BLaER1 (cell line): ENCODE results near the gene TUNAR.

Source experiments
- H3K27ac ChIP-seq: shearing (Covaris generic); formaldehyde crosslinking; 2 replicates; pipeline ENCODE4 v1.8.1; 2022
- H3K27me3 ChIP-seq: shearing (Covaris generic); formaldehyde crosslinking; 2 replicates; pipeline ENCODE4 v1.8.1; 2022
- H3K36me3 ChIP-seq: shearing (Covaris generic); formaldehyde crosslinking; 2 replicates; pipeline ENCODE4 v1.8.1; 2022
- H3K4me1 ChIP-seq: shearing (Covaris generic); formaldehyde crosslinking; 2 replicates; pipeline ENCODE4 v1.8.1; 2022
- H3K4me2 ChIP-seq: shearing (Covaris generic); formaldehyde crosslinking; 2 replicates; pipeline ENCODE4 v1.8.1; 2022
- H3K4me3 ChIP-seq: shearing (Covaris generic); formaldehyde crosslinking; 2 replicates; pipeline ENCODE4 v1.8.1; 2022
- H3K9ac ChIP-seq: shearing (Covaris generic); formaldehyde crosslinking; 2 replicates; pipeline ENCODE4 v1.8.1; 2022
- H3K9me3 ChIP-seq: shearing (Covaris generic); formaldehyde crosslinking; 2 replicates; pipeline ENCODE4 v1.8.1; 2022
- H4K20me1 ChIP-seq: shearing (Covaris generic); formaldehyde crosslinking; 2 replicates; pipeline ENCODE4 v1.8.1; 2022
- Cebpa-rat ChIP-seq: shearing (Covaris generic); IDR thresholded peaks from 2 replicates; pipeline ENCODE4 v1.8.1; 2022

Gene TUNAR

DNA sequence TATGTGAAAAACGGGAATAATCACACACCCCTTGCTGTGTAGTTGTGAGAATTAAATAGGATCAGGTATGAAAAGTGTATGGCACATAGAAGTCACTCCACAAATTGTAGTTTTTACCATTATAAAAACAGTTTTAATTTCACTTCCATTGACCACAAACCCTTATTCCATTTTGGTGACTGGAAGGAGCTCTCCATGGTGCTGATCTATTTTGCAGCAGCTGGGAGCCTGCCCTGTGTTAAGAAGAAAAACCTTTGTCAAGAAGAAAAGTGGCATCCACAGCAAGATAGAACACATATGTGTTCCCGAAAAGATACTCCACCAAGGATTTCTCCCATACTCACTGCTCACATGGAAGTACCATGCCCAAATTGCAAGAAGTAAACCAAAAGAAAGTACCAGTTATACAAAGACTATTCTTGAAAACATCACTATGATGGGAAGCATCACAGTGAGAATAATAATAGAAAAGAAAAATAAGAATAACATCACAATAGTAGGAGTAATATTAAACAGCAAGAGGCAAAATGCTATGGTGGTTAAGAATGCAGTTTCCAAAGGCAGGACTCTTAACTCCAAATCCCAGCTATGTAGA, 58.7 kb downstream of the TUNAR start:
- Histone ChIP-seq H3K27me3 (no peaks in the 10 kb centered on the region), H3K4me1 (no peaks in the 10 kb centered on the region)
- no peak for TF ChIP-seq Cebpa-rat

DNA sequence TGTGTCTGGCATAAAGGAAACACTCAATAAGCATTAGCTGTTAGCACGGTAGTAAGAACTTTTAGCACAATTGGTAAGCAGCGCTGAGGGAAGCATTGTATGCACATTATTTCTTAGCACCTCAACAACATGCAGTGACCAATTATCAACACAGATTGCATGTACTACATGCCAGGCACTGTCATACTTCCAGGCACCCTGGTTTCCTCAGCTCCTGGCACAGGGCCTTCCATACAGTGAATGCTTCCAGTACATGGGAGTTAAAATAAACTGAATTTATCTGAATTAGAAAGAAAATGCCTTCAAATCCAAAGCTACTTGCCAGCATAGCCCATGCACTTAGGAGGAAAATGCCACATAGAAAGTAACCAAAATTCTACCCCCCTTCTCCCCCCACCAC, 59.4 kb downstream of the TUNAR start:
- Histone ChIP-seq H3K36me3 (no peaks in the 10 kb centered on the region), H3K27me3 (no peaks in the 10 kb centered on the region), H3K9ac (no peak overlapping the region), H3K4me2 (no peak overlapping the region), H4K20me1 (no peaks in the 10 kb centered on the region), H3K9me3 (no peaks in the 10 kb centered on the region), H3K27ac (no peak overlapping the region), H3K4me3 (no peak overlapping the region), H3K4me1 (no peaks in the 10 kb centered on the region)
- no peak for TF ChIP-seq Cebpa-rat

More for the DNA sequence above, 58.7 kb downstream of the TUNAR start:
- H3K4me3 ChIP-seq = no peak overlapping the region
- no peak overlapping the region for H3K9ac ChIP-seq
- no peaks in the 10 kb centered on the region for H3K9me3 ChIP-seq
- H3K4me2 ChIP-seq = no peak overlapping the region
- H4K20me1 ChIP-seq = no peaks in the 10 kb centered on the region
- no peaks in the 10 kb centered on the region for H3K36me3 ChIP-seq
- H3K27ac ChIP-seq = no peak overlapping the region

DNA sequence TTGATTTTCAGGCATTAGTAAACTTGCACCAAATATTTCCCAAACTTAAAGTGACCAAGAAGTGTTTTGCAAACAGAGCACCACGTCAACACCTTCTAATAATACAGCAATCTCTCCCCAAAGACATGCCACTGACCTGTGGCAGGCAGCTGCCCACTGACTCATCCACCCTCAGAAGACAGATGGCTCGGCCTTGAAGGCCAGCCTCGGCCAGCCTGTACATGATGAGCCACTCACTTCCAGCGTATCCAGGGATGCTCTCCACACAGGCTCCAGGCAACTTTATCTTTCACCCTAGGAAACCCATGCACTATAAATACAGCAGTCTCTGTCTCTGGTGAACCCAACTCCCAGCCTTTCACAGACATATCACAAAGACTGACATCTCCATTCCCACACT, 62.7 kb downstream of the TUNAR start:
- H3K27me3 ChIP-seq = no peaks in the 10 kb centered on the region
- no peak overlapping the region for H3K4me3 ChIP-seq
- H3K9ac ChIP-seq = no peak overlapping the region
- no peak overlapping the region for H3K27ac ChIP-seq
- peaks cover 23% of the 10 kb centered on the region for H3K9me3 ChIP-seq
- no peak for TF ChIP-seq Cebpa-rat
- no peaks in the 10 kb centered on the region for H4K20me1 ChIP-seq
- H3K36me3 ChIP-seq = no peaks in the 10 kb centered on the region
- H3K4me1 ChIP-seq = no peaks in the 10 kb centered on the region
- no peak overlapping the region for H3K4me2 ChIP-seq

DNA sequence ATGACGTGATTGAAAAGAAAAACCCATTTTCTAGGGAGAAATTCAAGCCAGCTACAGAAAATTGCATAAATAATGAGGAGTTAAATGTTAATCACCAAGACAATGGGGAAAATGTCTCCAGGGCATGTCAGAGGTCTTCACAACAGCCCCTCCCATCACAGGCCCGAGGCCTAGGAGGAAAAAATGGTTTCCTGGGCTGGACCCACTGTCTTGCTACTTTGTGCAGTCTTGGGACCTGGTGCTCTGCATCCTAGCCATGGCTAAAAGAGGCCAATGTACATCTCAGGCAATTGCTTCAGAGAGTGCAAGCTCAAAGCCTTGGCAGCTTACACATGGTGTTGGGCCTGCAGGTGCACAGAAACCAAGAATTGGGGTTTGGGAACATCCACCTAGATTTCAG, 65.3 kb downstream of the TUNAR start:
- no peaks in the 10 kb centered on the region for H4K20me1 ChIP-seq
- no peaks in the 10 kb centered on the region for H3K27me3 ChIP-seq
- H3K4me2 ChIP-seq = no peak overlapping the region
- H3K9me3 ChIP-seq = peaks cover 23% of the 10 kb centered on the region
- no peak for TF ChIP-seq Cebpa-rat
- no peak overlapping the region for H3K4me3 ChIP-seq
- H3K4me1 ChIP-seq = no peaks in the 10 kb centered on the region
- H3K27ac ChIP-seq = no peak overlapping the region
- H3K36me3 ChIP-seq = no peaks in the 10 kb centered on the region
- no peak overlapping the region for H3K9ac ChIP-seq

DNA sequence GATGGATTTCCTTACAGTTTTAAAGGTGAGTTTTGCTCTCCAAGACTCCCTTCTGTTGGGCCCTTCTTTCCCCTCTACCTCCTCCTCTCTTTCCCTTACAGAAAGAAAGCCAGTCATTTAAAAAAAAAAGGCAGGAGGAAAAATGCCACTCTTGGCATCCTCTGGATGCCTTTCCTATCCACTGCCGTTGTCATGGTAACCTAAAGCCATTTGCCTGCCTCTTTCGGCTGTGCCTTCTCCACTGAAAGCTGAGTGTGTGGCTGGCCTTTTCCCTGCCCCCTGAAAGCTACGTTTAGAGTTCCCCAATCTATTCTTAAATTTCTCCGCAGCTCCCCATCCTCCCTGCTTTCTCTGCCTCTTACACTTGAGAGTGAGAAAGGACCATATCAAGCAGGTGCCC, 67.1 kb downstream of the TUNAR start:
- H3K9ac ChIP-seq = no peak overlapping the region
- H3K4me3 ChIP-seq = no peak overlapping the region
- H3K27ac ChIP-seq = no peak overlapping the region
- H3K27me3 ChIP-seq = no peaks in the 10 kb centered on the region
- TF ChIP-seq Cebpa-rat = no peak
- H3K36me3 ChIP-seq = no peaks in the 10 kb centered on the region
- H3K4me1 ChIP-seq = no peaks in the 10 kb centered on the region
- no peak overlapping the region for H3K4me2 ChIP-seq
- H4K20me1 ChIP-seq = no peaks in the 10 kb centered on the region
- H3K9me3 ChIP-seq = peaks cover 23% of the 10 kb centered on the region

DNA sequence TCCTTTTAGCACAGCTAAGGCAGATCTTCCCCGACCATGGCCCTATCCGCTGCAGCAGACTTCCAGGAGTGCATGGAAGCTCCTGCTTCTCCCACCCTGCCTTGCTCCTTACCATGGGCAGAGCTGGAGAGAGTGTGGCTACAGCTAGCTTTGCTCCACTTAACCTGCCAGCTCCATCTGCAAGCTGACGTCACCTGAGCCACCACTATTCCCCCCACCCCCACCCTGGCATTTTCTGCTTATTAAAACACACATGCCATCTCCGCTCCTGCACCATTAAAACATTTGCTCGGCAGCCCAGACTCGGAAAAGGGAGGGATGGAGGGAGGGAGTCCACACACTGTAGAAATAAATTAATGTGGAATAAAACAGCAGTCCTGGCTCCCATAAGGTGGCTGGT, 67.8 kb downstream of the TUNAR start:
- H3K4me1 ChIP-seq = no peaks in the 10 kb centered on the region
- no peak overlapping the region for H3K4me2 ChIP-seq
- no peak overlapping the region for H3K9ac ChIP-seq
- no peaks in the 10 kb centered on the region for H3K36me3 ChIP-seq
- H3K4me3 ChIP-seq = no peak overlapping the region
- H3K27me3 ChIP-seq = no peaks in the 10 kb centered on the region
- H4K20me1 ChIP-seq = no peaks in the 10 kb centered on the region
- no peak for TF ChIP-seq Cebpa-rat
- H3K27ac ChIP-seq = no peak overlapping the region
- H3K9me3 ChIP-seq = peaks cover 23% of the 10 kb centered on the region

DNA sequence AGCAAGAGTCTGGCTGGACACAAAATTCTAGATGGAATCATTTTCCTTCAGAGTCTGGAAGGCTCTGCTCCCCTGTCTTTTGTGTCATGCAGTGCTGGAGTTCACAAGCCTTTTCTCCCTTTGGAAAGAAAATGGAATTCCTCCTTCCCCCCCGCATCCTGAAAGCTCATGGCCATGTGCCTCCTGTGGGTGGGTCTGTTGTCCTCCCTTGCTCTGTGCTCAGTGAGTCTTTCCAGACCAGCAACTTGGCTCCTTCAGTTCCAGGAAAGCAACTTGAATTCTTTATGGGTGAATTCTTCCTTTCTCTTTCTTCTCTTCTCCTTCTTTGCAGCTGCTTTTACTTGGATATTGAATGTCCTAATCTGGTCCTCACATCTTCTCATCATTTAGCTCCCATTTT, 70.2 kb downstream of the TUNAR start:
- TF ChIP-seq Cebpa-rat = no peak

DNA sequence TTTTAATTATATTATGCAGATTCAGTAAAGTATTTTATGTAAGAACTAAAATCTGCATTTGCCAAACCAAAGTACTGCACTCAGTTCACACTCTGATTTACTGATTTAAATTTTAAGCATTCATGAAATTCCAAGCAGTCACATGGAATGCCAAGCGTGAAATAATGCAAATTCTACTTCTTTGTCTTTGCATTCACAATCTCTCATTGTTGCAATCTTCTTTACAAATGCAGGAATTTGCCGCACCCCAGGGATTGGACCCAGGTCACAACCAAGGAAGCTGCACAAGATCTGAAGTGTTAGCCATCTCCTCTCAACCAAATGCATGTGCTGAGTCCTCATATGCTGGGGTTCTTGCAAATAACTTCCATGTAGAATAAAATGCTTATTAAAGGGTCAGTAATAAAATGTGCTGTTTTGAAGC, 71.9 kb downstream of the TUNAR start:
- no peaks in the 10 kb centered on the region for H4K20me1 ChIP-seq
- H3K4me3 ChIP-seq = no peak overlapping the region
- H3K4me2 ChIP-seq = no peak overlapping the region
- H3K27me3 ChIP-seq = no peaks in the 10 kb centered on the region
- H3K27ac ChIP-seq = no peak overlapping the region
- no peaks in the 10 kb centered on the region for H3K4me1 ChIP-seq
- no peaks in the 10 kb centered on the region; the same call in 1 of the 2 replicates for H3K9me3 ChIP-seq
- no peak for TF ChIP-seq Cebpa-rat
- H3K36me3 ChIP-seq = no peaks in the 10 kb centered on the region
- H3K9ac ChIP-seq = no peak overlapping the region

More for the DNA sequence above, 70.2 kb downstream of the TUNAR start:
- Histone ChIP-seq H3K9ac (no peak overlapping the region), H3K9me3 (peaks cover 16% of the 10 kb centered on the region), H3K27me3 (no peaks in the 10 kb centered on the region), H3K4me3 (no peak overlapping the region), H3K4me2 (no peak overlapping the region), H3K4me1 (no peaks in the 10 kb centered on the region), H3K36me3 (no peaks in the 10 kb centered on the region), H3K27ac (no peak overlapping the region), H4K20me1 (no peaks in the 10 kb centered on the region)

DNA sequence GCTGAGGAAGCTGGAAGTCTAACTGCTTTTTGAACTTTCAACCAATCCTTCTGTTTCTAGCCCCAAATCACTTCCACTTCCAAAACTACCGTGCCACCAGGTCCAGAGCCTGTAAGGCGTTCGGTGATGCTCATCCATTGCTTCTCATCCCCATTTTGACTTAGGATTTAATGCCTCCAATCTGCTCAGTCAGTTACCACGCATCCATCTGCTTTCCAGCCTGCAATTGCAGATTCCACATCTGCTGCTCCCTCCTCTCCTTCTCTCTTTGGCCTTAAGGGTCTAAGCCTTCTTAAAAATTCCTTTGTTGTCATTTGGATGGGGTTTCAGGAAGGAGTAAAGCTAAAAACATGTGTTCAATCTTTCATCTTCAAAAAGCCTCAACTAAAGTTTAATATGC, 74.7 kb downstream of the TUNAR start:
- no peak for TF ChIP-seq Cebpa-rat

DNA sequence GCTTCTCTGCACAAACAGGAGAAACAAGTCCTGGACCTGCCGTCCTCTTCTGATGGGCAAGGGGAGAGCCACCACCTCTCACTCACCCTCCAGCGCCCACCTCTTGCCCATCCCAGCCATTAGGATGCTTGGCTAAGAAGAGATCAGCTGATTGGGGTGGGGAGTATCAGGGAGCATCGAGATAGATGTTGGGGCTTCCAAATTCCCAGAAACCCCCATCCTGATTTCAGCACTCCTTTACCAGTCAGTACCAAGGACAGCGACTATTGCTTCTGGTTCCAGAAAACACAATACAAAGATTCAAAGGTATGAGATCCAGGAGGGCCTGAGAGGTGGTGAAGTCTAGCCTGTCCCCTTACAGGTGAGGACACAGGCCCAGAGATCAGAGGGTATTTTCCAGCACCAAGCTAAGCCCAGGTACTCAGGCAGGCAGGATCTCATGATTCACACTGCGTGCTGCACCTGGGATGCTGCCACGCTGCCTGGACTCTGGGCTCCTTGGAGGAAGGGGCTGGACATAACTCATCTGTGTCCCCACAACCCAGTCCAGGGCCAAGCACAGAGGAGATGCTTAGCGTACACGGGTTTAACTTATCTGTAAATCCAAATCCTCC, 76.6 kb downstream of the TUNAR start:
- no peaks in the 10 kb centered on the region for H3K36me3 ChIP-seq
- no peak overlapping the region for H3K9ac ChIP-seq
- TF ChIP-seq Cebpa-rat = no peak
- no peaks in the 10 kb centered on the region for H3K9me3 ChIP-seq
- H3K27me3 ChIP-seq = no peaks in the 10 kb centered on the region
- H3K4me3 ChIP-seq = no peak overlapping the region
- H3K27ac ChIP-seq = no peak overlapping the region
- H3K4me1 ChIP-seq = peaks cover 6% of the 10 kb centered on the region; the same call in 1 of the 2 replicates
- H4K20me1 ChIP-seq = no peaks in the 10 kb centered on the region
- no peak overlapping the region for H3K4me2 ChIP-seq

More for the DNA sequence above, 74.7 kb downstream of the TUNAR start:
- no peaks in the 10 kb centered on the region for H3K36me3 ChIP-seq
- H3K9ac ChIP-seq = no peak overlapping the region
- H3K27me3 ChIP-seq = no peaks in the 10 kb centered on the region
- H3K4me2 ChIP-seq = no peak overlapping the region
- H3K27ac ChIP-seq = no peak overlapping the region
- no peaks in the 10 kb centered on the region for H4K20me1 ChIP-seq
- no peaks in the 10 kb centered on the region for H3K9me3 ChIP-seq
- peaks cover under 1% of the 10 kb centered on the region; the same call in 1 of the 2 replicates for H3K4me1 ChIP-seq
- H3K4me3 ChIP-seq = no peak overlapping the region
